Measurements from ENCODE around the gene KLK1. TPM values are rescaled to one million over a fixed set of nuclear protein-coding genes. Genes with fewer than 3 reads are reported as not detected.

Gene KLK1
- polyA plus RNA-seq, 1 experiment, result 0.15 TPM

GRCh38 chr19:50831026-50831396, 7.4 kb upstream of the KLK1 start:
- ChIA-PET CTCF (no interaction called here), POLR2A (no interaction called here)
- Histone ChIP-seq H3K4me3 (ENCODE audit: low read depth, low read length) (no peak overlapping the region), H3K27me3 (ENCODE audit: control insufficient read depth, insufficient read depth, low read length) (no peaks in the 10 kb centered on the region), H3K36me3 (ENCODE audit: control insufficient read depth, insufficient read depth, low read length) (no peaks in the 10 kb centered on the region)
- DNase-seq (ENCODE audit: low read depth), result no peak
- TF ChIP-seq, protein P1, sequence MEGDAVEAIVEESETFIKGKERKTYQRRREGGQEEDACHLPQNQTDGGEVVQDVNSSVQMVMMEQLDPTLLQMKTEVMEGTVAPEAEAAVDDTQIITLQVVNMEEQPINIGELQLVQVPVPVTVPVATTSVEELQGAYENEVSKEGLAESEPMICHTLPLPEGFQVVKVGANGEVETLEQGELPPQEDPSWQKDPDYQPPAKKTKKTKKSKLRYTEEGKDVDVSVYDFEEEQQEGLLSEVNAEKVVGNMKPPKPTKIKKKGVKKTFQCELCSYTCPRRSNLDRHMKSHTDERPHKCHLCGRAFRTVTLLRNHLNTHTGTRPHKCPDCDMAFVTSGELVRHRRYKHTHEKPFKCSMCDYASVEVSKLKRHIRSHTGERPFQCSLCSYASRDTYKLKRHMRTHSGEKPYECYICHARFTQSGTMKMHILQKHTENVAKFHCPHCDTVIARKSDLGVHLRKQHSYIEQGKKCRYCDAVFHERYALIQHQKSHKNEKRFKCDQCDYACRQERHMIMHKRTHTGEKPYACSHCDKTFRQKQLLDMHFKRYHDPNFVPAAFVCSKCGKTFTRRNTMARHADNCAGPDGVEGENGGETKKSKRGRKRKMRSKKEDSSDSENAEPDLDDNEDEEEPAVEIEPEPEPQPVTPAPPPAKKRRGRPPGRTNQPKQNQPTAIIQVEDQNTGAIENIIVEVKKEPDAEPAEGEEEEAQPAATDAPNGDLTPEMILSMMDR (IDR thresholded peaks at IDR 0.05; ENCODE audit: insufficient read depth, low read depth, low read length), result no peak

DNA sequence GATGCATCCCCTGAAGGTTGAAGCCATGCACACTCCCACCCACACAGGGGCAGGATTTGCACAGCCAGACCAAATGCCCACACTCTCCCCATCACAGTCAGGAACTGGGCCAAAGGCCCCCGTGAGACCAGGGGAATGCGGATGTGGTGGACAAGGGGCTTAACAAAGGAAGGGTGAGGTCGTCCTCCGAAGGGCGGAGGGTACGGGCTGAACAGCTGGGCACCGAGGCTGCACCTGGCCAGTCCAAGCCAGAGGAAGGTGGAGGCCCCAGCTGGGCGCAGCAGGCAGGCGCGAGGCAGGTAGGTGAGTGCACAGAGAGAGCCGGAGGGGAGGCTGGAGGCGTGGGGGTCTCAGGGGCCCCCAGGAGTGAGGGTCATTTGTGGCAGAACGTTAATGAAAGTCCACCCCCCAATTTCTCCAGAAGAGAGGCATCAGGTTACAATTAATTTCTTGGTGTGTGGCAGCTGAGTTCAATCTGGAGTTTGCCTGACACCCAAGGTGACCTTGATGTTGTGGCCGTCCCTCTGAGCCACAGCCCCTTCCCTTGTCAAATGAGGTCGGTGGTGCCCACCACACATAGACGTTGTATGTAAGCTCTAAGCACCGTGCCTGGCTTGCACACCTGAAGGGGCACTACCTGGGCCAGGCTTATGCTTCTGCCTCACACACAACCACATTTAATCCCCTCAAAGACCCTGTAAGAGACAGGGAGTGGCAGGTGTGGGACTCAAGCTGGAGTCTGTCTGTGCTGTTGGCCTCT, 6.9 kb upstream of the KLK1 start:
- TF ChIP-seq, protein P1 (IDR thresholded peaks at IDR 0.05; ENCODE audit: insufficient read depth, low read depth, low read length), result no peak
- H3K27me3 ChIP-seq (ENCODE audit: control insufficient read depth, insufficient read depth, low read length), result no peaks in the 10 kb centered on the region
- POLR2A ChIA-PET, result no interaction called here
- no peaks in the 10 kb centered on the region for H3K36me3 ChIP-seq (ENCODE audit: control insufficient read depth, insufficient read depth, low read length)
- CTCF ChIA-PET, result no interaction called here
- no peak overlapping the region for H3K4me3 ChIP-seq (ENCODE audit: low read depth, low read length)
- DNase-seq (ENCODE audit: low read depth), result no peak

DNA sequence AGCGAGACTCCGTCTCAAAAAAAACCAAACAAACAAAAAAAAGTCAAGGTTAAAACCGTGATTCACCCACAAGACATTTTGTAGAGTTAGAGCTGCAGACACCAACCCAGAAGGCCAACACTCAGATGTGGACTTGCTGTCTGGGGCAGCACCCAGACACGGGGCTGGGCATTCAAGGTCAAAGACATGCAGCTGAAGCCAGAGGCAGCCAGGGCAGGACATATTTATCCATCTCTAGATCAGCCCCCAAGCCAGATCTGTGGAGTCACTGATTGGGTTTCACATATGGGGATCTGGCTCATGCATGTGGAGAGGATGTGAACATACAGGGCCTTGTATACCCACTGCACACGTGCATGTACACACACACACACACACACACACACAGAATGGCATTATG, 6.2 kb upstream of the KLK1 start:
- DNase-seq (ENCODE audit: low read depth), result no peak
- H3K36me3 ChIP-seq (ENCODE audit: control insufficient read depth, insufficient read depth, low read length), result no peaks in the 10 kb centered on the region
- no peak overlapping the region for H3K4me3 ChIP-seq (ENCODE audit: low read depth, low read length)
- TF ChIP-seq, protein P1 (IDR thresholded peaks at IDR 0.05; ENCODE audit: insufficient read depth, low read depth, low read length), result no peak
- ChIA-PET POLR2A (no interaction called here), CTCF (no interaction called here)
- H3K27me3 ChIP-seq (ENCODE audit: control insufficient read depth, insufficient read depth, low read length), result no peaks in the 10 kb centered on the region

DNA sequence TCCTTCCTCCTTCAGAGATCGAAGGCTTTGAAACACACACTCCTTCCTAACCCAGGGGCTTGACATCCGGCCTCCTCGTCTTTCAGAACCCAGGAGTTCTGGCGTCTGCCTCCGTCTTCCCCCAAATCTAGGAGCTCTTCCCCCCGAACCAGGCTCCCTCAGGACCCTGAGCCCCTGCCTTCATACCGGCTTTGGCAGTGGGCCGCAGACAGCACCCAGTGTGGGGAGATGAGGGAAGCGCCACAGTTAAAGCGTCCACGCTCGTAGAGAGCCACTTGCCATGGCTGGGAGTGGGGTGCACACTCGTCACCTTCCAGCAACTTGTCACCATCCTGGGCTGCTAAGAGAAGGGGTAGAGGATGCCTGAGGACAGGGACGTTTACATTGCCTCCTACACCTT, 3.9 kb upstream of the KLK1 start:
- H3K27me3 ChIP-seq (ENCODE audit: control insufficient read depth, insufficient read depth, low read length), result no peaks in the 10 kb centered on the region; the same call in 1 of the 2 replicates
- ChIA-PET CTCF (interaction anchor here (0.7 kb wide), 1 partner anchor 308 kb away, joined by 3 read pairs; no protein-coding TSS in a partner anchor), POLR2A (no interaction called here)
- TF ChIP-seq, protein P1 (IDR thresholded peaks at IDR 0.05; ENCODE audit: insufficient read depth, low read depth, low read length), result no peak
- no peak overlapping the region for H3K4me3 ChIP-seq (ENCODE audit: low read depth, low read length)
- no peak for DNase-seq (ENCODE audit: low read depth)
- no peaks in the 10 kb centered on the region for H3K36me3 ChIP-seq (ENCODE audit: control insufficient read depth, insufficient read depth, low read length)

GRCh38 chr19:50826492-50827240, 3.1 kb upstream of the KLK1 start:
- no peak for DNase-seq (ENCODE audit: low read depth)
- CTCF ChIA-PET, result no interaction called here
- POLR2A ChIA-PET, result no interaction called here
- Histone ChIP-seq H3K27me3 (ENCODE audit: control insufficient read depth, insufficient read depth, low read length) (peaks cover 2% of the 10 kb centered on the region), H3K4me3 (ENCODE audit: low read depth, low read length) (no peak overlapping the region), H3K36me3 (ENCODE audit: control insufficient read depth, insufficient read depth, low read length) (no peaks in the 10 kb centered on the region)
- TF ChIP-seq, protein P1 (IDR thresholded peaks at IDR 0.05; ENCODE audit: insufficient read depth, low read depth, low read length), result no peak
